SJCRH30 (cell line): Measurements from ENCODE around the gene YDJC. TPM values are rescaled to one million over a fixed set of nuclear protein-coding genes. Genes with fewer than 3 reads are reported as not detected.
"Not testable (repeated sequence)": the region's sequence is repeated elsewhere in the genome, so short reads cannot be mapped to it uniquely, and the experiment has no call there.

ENCODE experiments used
- DNase-seq, 2 experiments: peaks; one replicate each; pipeline ENCODE4 v3.0.0-alpha.2; 2015 to 2020
- H3K27ac ChIP-seq: fragments of 250-450 bp; sonication (Bioruptor Pico); 2 replicates; pipeline ENCODE4 v1.5.1; 2020; ENCODE audit warnings: mild to moderate bottlenecking, moderate library complexity
- H3K27me3 ChIP-seq: fragments of 250-450 bp; sonication (Bioruptor Pico); 2 replicates; pipeline ENCODE4 v1.5.1; 2020; ENCODE audit warnings: mild to moderate bottlenecking, moderate library complexity
- H3K36me3 ChIP-seq: fragments of 250-450 bp; sonication (Bioruptor Pico); 2 replicates; pipeline ENCODE4 v1.5.1; 2020; ENCODE audit warnings: mild to moderate bottlenecking, moderate library complexity
- H3K4me1 ChIP-seq: fragments of 250-450 bp; sonication (Bioruptor Pico); 2 replicates; pipeline ENCODE4 v1.5.1; 2020; ENCODE audit warnings: mild to moderate bottlenecking, moderate library complexity
- H3K4me3 ChIP-seq: fragments of 250-450 bp; sonication (Bioruptor Pico); 2 replicates; pipeline ENCODE4 v1.5.1; 2020; ENCODE audit warnings: mild to moderate bottlenecking, moderate library complexity
- H3K9me3 ChIP-seq: fragments of 250-450 bp; sonication (Bioruptor Pico); replicated peaks from 2 replicates; pipeline ENCODE4 v1.5.1; 2020; ENCODE audit warnings: mild to moderate bottlenecking, moderate library complexity
- total RNA-seq: library from RNA; depleted of rRNA; stranded (reverse); fragments of >200 nt; shearing (Covaris generic); gene quantifications from 2 replicates; pipeline ENCODE4 v1.2.3, GENCODE V29; 2014

YDJC gene
- total RNA-seq, 1 experiment from 2014 or later, result 8.9 TPM

DNA sequence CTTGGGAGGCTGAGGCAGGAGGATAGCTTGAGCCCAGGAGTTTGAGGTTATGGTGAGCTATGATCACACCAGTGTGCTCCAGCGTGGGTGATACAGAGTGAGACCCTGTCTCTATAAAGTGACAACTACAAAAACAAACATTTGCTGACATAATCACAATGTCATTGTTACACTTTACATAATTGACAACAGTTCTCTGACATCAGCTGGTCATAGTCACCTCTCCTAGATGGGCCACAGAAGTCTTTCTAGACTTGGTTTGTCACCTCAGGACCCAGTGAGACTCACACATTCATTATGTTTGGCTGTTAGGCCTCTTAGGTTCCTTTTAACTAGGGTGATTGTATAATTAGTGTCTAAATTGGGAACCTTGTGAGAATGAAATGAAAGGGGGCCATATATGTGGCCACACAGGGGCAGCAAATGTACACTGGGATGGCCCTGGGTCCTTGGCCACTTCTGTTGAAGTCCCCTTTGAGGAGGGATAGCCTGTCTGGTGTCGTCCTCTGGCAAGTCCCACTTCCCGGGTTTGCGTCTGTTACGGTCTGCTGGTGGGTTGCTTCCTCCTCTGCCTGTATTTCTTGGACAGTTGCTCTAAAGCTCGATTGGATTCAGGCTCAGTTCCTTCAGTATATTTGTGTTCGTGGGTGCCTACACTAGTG lies 30.2 kb upstream of the YDJC start:
- Histone ChIP-seq H3K4me3 (no peak overlapping the region), H3K4me1 (no peaks in the 10 kb centered on the region; the same call in 1 of the 2 replicates), H3K9me3 (no peaks in the 10 kb centered on the region), H3K27me3 (no peaks in the 10 kb centered on the region), H3K27ac (no peak overlapping the region), H3K36me3 (peaks cover 2% of the 10 kb centered on the region)
- peak in 1 of 2 experiments; percentile 41 for DNase-seq

DNA sequence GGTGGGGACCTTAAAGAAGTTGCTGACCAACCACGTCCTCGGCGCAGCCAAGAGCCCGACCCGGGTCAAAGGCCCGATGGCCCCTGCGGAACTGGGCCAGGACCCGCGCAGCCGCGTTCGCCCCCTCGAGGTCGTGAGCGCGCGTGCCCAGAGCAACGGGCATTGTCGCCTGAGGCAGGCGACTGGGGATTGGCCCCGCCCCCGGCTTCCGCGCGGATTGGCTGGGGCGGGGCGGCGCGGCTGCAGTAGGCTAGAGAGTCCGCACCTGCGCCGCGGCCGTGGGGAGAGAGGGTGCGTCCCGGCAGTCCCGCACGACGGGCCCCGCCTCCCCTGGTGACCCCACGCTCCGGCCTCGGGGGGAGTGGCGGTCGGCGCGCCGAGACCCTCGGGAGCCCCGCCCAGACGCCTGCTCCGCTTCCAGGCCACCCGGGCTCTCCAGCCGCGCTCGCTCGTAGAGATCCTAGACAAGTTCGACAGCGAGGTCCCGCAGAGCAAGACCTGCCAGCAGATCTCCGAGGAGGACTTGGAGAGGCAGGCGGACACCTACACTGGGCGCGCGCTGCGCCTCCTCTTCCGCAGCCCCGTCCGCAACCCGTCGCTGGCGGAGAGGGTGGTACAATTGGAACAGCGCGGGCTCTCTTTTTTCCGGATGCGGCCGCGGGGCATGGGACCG lies 27.7 kb upstream of the YDJC start:
- no peak overlapping the region; the same call in 1 of the 2 replicates for H3K27ac ChIP-seq
- peak; percentile 88 to 90 for DNase-seq

DNA sequence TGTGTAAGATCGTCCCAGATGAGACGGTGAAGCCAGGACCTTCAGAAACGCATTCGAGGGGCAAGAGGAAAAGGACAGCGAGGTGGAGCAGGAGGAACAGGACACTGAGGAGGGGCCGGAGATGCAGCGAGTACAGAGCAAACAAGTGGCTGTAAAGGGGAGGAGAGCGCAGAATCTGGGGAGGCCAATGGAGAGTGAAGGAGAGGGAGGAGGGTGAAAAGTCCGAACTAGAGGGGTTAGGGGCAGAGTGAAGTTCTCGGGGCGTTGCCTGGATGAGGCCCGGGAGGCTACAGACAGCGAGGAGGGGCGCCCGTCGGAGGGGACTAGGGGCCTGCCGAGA lies 27.2 kb upstream of the YDJC start:
- Histone ChIP-seq H3K4me1 (no peaks in the 10 kb centered on the region; the same call in 1 of the 2 replicates), H3K36me3 (peaks cover 18% of the 10 kb centered on the region), H3K4me3 (peak overlapping the region; percentile 57), H3K9me3 (no peaks in the 10 kb centered on the region), H3K27ac (no peak overlapping the region; the same call in 1 of the 2 replicates), H3K27me3 (no peaks in the 10 kb centered on the region)
- no peak for DNase-seq

More for the DNA sequence above, 27.7 kb upstream of the YDJC start:
- Histone ChIP-seq H3K4me3 (peak overlapping the region; percentile 57), H3K36me3 (peaks cover 18% of the 10 kb centered on the region), H3K4me1 (no peaks in the 10 kb centered on the region; the same call in 1 of the 2 replicates), H3K27me3 (no peaks in the 10 kb centered on the region), H3K9me3 (no peaks in the 10 kb centered on the region)

DNA sequence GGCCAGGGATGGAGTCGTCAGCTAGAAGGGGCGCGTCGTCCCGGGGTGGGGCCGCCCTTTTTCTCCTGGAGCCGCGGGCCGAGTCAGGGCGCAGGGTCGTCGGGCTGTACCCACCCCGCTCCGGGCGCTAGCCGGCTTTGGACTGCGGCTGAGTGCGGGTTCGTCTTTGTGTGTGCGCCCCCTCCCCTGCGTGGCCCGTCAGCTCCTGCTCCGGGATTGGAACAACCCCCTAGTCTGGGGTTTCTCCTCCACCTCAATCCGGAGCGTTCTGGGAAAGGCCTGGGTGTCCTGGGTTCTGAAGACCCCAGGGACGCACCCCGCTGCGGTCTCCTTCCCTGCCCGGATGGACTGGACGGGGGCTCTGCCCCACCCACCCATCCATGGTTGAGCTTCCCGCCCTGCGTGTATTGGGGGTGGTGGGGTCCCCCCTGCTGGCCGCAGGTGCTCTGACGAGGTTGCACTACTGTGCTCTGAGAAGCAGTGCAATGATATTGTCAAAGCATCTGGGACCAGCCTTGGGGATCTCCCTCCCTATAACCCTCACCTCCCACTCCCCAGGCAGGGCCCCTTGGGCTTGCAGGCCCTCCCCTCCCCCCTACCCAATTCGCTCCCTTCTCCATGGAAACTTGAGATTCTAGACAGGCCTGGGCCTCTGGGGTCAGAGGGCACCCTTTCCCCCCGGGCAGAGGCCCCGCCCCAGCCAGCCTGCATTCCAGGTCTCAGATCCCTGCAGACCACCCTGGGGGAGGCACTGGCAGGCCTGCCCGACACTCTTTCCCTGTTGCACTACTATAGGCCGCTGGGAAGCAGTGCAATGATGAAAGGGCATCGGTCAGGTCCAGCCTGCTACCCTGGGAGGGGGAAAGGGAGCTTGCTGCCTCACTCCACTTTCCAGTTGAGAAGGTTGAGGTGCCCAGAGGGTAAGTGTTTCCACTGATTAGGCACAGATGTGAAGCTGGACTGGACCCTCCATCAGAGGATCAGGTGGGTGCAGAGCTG lies 23.0 kb upstream of the YDJC start:
- H3K4me1 ChIP-seq, result peaks cover 6% of the 10 kb centered on the region
- peak overlapping the region; percentile 99 for H3K27ac ChIP-seq

DNA sequence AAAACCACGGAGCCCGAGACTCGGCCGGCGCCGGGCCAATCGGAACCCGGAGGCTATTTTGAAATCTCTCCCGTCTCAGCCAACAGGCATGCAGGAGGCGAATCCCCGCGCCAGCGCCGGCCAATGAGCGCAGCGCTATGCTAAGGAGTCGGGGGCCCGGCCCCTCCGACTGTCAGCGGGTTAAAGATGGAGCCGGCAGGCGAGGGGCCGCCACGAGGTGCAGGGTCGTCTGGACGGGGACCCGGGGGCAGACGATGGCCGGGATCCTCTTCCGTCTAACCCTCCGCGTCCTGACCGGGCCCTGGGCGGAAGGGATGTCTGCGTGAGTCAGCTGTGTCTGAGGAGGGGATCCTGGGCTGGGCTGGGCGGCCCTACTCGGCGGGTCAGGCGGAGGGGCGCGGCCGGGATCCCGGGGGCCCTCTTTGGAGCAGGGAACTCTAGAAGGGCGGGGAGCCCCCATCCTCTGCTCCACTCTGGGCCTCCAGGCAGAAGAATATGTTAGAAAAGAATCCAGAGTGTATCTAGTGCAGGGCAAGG lies 22.3 kb upstream of the YDJC start:
- H3K27me3 ChIP-seq, result no peaks in the 10 kb centered on the region
- H3K4me3 ChIP-seq, result peak overlapping the region; percentile 94
- peak overlapping the region; percentile 99 for H3K27ac ChIP-seq
- no peaks in the 10 kb centered on the region for H3K9me3 ChIP-seq
- DNase-seq, result peak; percentile 96
- H3K4me1 ChIP-seq, result peaks cover 6% of the 10 kb centered on the region
- H3K36me3 ChIP-seq, result peaks cover 18% of the 10 kb centered on the region

More for the DNA sequence above, 23.0 kb upstream of the YDJC start:
- H3K4me3 ChIP-seq, result peak overlapping the region; percentile 94
- no peaks in the 10 kb centered on the region for H3K9me3 ChIP-seq
- H3K36me3 ChIP-seq, result peaks cover 18% of the 10 kb centered on the region
- no peak for DNase-seq
- H3K27me3 ChIP-seq, result no peaks in the 10 kb centered on the region

DNA sequence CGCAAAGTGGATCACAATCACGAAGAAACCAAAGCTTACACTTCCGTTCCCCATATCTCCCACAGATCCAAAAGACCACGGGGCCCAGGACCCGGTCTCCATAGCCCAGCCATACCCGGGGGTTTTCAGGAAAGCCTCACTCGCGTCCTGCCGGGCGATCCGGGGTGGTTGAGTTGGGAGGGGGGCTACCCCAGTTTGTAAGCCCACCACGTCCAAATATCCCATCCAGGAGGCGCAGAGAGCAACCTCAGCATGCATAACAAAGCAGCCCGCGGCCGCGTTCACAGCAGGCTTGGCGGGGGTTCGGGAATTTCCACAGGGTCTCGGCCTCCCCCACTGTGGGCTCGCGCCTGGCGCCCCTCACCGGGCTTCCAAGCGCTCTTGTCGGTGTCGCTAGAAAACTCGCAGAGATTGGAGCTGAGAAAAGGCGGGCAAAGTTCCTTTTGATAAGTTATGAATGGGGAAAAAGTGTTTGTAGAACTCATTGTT lies 21.7 kb upstream of the YDJC start:
- H3K4me3 ChIP-seq, result peak overlapping the region; percentile 94
- no peaks in the 10 kb centered on the region for H3K27me3 ChIP-seq
- peaks cover 6% of the 10 kb centered on the region for H3K4me1 ChIP-seq
- H3K36me3 ChIP-seq, result peaks cover 18% of the 10 kb centered on the region
- peak overlapping the region; percentile 99 for H3K27ac ChIP-seq
- H3K9me3 ChIP-seq, result no peaks in the 10 kb centered on the region
- DNase-seq, result no peak

DNA sequence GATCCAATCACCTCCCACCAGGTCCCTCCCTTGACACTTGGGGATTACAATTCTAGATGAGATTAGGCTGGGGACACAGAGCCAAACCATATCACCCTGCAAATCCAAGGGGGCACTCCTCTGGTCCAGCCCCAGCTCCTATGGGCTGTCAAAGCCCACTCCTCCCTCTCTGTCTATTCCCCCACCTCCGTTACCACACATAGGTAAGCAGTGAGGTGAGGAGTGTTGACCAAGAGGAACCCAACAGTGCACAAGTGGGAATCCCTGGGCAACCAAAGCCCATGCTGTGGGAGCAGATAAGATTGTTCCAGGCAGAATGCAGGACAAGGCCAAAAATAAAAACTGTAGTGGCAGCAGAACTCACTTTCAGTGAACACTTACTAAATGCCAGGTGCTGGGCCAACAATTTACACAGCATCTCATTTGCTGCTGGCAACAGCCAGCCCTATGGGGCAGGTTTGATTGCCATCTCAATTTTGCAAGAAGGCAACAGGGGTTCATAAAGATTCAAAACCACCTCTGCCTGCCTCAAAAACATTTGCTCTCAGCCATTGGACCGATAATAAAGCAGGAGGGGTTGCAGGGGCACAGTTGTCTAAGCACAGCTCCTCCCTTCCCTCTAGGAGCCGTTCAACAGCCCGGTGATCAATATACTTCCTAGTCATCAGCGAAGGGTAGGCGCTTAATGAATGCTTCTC lies 21.1 kb upstream of the YDJC start:
- Histone ChIP-seq H3K9me3 (no peaks in the 10 kb centered on the region), H3K27ac (peak overlapping the region; percentile 99), H3K27me3 (no peaks in the 10 kb centered on the region), H3K36me3 (peaks cover 18% of the 10 kb centered on the region), H3K4me3 (peak overlapping the region; percentile 94), H3K4me1 (peaks cover 6% of the 10 kb centered on the region)
- DNase-seq, result peak; percentile 64 to 76

DNA sequence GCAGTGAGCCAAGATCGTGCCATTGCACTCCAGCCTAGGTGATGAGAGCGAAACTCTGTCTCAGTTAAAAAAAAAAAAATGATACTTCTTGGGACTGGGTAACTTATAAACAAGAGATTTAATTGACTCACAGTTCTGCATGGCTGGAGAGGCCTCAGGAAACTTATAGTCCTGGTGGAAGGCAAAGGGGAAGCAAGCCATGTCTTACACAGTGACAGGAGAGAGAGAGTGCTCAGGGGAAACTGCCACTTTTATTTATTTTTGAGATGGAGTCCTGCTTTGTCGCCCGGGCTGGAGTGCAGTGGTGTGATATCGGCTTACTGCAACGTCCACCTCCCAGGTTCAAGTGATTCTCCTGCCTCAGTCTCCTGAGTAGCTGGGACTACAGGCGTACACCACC lies 20.5 kb upstream of the YDJC start:
- H3K9me3 ChIP-seq, result no peaks in the 10 kb centered on the region
- H3K27ac ChIP-seq, result peak overlapping the region; percentile 99; the same call in 1 of the 2 replicates
- H3K4me1 ChIP-seq, result peaks cover 6% of the 10 kb centered on the region
- H3K27me3 ChIP-seq, result no peaks in the 10 kb centered on the region
- peaks cover 18% of the 10 kb centered on the region for H3K36me3 ChIP-seq
- DNase-seq, result no peak
- H3K4me3 ChIP-seq, result no peak overlapping the region; the same call in 1 of the 2 replicates

DNA sequence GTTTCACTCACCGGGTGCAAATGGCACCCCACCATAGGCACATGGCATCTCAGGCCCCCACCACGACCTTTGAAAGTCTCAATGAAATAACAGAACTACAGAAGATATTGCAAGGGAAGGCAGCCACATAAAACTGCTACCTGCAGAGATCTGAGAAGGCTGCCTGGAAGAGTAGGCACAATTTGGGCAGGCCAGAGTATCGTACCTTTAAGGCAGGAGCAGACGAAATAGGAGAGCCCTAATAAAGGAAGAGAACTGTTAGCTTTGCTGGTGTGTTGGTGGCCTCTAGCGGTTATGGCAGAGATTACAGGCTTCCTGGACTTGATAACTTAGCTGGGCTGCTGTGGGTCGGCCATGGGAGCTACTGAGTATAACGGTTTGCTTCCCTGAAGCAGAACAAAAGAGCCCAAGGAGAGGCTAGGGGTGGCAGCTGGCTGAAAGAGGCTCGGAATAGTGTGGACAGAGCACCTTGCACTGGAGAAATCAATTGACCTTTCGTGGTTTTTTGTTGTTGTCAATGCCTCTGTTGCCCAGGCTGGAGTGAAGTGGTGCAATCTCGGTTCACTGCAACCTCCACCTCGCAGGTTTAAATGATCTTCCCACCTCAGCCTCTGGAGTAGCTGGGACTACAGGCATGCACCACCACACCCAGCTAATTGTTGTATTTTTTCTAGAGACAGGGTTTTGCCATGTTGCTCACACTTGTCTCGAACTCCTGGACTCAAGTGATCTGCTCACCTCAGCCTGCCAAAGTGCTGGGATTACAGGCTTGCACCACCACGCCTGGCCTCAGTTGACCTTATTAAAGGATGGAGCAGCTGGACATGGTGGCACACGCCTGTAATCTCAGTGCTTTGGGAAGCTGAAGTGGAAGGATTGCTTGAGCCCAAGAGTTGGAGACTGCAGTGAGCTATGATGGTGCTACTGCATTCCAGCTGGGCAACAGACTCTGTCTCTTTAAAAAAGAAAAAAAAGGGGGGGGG lies 17.1 kb upstream of the YDJC start:
- no peak overlapping the region for H3K4me3 ChIP-seq
- DNase-seq, result peak; percentile 77 to 93
- H3K27ac ChIP-seq, result no peak overlapping the region
- peaks cover 6% of the 10 kb centered on the region for H3K4me1 ChIP-seq
- H3K36me3 ChIP-seq, result no peaks in the 10 kb centered on the region
- no peaks in the 10 kb centered on the region for H3K27me3 ChIP-seq
- H3K9me3 ChIP-seq, result no peaks in the 10 kb centered on the region

DNA sequence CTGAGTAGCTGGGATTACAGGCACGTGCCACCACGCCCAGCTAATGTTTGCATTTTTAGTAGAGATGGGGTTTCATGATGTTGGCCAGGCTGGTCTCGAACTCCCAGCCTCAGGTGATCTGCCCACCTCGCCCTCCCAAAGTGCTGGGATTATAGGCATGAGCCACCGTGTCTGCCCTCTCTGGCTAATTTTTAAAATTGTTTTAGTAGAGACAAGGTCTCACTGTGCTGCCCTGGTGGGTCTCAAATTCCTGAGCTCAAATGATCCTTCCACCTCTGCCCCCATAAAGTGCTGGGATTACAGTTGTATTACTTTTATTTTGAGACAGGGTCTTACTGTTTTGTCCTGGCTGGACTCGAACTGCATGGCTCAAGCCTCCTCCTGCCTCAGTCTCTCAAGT lies 15.7 kb upstream of the YDJC start:
- not testable (repeated sequence) for H3K4me3 ChIP-seq, H3K36me3 ChIP-seq, H3K4me1 ChIP-seq, H3K9me3 ChIP-seq, H3K27ac ChIP-seq, H3K27me3 ChIP-seq, DNase-seq

DNA sequence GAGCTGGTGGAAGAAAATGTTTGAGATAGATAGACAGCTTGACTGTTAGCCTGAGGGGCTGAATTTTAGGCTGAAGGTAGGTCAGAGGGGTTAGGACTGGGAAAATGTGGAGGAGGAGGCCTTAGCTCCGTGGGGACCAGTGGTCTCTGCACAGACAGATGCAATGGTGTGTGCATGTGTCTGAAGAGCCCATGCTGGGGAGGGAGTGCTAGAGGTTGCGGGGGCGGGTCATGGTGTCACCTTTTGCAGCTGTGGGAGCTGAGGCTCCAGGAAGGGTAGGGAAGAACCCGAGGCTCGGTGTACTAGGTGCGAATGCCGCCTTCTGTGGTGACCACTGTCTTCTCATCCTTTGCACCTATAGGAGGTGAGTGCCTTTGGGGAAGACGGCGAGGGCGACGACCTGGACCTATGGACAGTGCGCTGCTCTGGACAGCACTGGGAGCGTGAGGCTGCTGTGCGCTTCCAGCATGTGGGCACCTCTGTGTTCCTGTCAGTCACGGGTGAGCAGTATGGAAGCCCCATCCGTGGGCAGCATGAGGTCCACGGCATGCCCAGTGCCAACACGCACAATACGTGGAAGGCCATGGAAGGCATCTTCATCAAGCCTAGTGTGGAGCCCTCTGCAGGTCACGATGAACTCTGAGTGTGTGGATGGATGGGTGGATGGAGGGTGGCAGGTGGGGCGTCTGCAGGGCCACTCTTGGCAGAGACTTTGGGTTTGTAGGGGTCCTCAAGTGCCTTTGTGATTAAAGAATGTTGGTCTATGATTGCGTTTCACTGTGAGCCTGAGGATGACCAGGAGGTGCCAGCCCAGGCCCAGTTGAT lies 13.9 kb upstream of the YDJC start:
- no peaks in the 10 kb centered on the region for H3K9me3 ChIP-seq
- H3K4me3 ChIP-seq, result no peak overlapping the region
- DNase-seq, result no peak

More for the DNA sequence above, 13.9 kb upstream of the YDJC start:
- Histone ChIP-seq H3K36me3 (no peaks in the 10 kb centered on the region), H3K4me1 (peaks cover 7% of the 10 kb centered on the region), H3K27me3 (no peaks in the 10 kb centered on the region), H3K27ac (no peak overlapping the region)
